Esophagus muscularis mucosa (tissue), 3 donors: ENCODE data around the gene CNTRL.

Experiments
- POLR2AphosphoS5 ChIP-seq, 2 donors: sonication (generic); formaldehyde crosslinking; IDR thresholded peaks; one replicate each; pipeline ENCODE4 v1.6.1; 2017; ENCODE audit warnings: antibody characterized with exemption in 2 of 2
- TF ChIP-seq, protein P1 (sequence below), 3 experiments: fragments of 200-600 bp in 2 of 3; fragments of 450-650 bp in 1 of 3; sonication (generic) in 2 of 3; IDR thresholded peaks; one replicate each; pipeline ENCODE4 v1.5.1; 2017 to 2019; ENCODE audit warnings: antibody characterized with exemption in 3 of 3, mild to moderate bottlenecking in 2 of 3, moderate library complexity in 1 of 3

DNA sequence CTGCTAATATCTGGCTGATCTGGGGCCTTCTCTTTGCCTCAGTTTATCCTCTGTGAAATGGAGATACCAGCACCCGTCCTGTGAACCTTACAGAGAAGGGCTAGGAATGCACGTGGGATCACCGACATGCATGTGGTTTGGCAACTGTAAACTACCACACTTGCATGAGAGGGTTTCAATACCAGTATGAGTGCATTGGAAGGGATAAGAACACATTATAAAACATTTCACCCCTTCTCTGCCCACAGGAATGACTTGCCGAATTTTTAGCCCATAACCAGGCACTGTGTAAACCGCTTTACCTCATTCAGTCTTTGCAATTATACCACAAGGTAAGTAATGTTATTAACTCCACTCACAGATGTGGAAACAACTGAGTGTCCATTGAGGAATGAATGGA lies 135.8 kb downstream of the CNTRL start:
- TF ChIP-seq, protein P1, sequence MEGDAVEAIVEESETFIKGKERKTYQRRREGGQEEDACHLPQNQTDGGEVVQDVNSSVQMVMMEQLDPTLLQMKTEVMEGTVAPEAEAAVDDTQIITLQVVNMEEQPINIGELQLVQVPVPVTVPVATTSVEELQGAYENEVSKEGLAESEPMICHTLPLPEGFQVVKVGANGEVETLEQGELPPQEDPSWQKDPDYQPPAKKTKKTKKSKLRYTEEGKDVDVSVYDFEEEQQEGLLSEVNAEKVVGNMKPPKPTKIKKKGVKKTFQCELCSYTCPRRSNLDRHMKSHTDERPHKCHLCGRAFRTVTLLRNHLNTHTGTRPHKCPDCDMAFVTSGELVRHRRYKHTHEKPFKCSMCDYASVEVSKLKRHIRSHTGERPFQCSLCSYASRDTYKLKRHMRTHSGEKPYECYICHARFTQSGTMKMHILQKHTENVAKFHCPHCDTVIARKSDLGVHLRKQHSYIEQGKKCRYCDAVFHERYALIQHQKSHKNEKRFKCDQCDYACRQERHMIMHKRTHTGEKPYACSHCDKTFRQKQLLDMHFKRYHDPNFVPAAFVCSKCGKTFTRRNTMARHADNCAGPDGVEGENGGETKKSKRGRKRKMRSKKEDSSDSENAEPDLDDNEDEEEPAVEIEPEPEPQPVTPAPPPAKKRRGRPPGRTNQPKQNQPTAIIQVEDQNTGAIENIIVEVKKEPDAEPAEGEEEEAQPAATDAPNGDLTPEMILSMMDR (IDR thresholded peaks at IDR 0.05) = no peak
- TF ChIP-seq POLR2AphosphoS5 (IDR thresholded peaks at IDR 0.05) = no peak
